NCI-H2107 treated with DMSO at 0.1 percent for 48 hours (cell line): ENCODE measurements around the gene FARS2.

ENCODE experiments used
- DNase-seq: peaks from one replicate; lab custom pipeline; 2025; ENCODE audit not compliant: unreplicated experiment; lab: John Stamatoyannopoulos, UW

The FARS2 gene

DNA sequence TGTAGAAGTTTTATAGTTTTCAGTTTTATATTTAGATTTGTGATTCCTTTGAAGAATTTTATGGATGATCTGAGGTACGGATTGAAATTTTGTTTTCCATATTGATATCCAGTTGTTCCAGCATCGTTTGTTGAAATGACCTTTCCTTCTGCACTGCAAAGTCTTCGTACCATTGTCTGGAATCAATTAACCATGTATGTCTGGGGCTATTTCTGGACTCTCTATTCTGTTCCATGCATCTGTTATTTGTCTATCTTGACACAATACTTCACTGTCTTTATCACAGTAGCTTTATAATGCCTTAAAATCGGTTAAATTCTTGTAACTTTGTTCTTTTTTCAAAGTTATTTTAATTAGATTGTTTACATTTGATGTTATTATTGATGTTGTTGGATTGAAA lies 154.9 kb downstream of the FARS2 start:
- DNase-seq = no peak

DNA sequence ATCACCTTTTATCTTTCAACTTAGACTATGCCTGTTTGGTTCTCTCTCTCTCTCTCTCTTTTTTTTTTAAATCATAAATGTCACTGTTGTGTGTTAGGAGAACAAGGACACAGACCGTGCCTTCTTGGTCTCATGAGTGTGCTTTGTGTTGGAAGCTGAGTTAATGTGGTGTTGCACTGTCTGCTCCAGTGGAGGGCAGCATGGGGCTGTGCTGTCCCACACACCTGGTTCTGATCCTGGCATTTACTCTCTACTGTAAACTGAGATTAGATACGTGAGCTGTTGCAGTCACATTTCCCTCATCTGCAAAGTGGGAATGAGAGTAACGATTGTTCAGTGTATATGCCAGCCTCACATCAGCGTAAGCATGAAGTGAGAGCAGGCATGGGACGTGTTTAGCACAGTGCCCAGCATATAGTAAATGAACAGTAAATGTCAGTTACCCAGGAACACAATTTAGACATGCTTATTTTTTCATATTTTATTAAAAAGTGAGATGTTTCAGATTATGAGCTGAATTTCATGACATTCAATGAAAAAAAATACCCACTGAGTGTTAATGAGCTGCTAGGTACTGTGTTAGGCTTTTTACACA lies 161.1 kb downstream of the FARS2 start:
- DNase-seq = peak; percentile 57

DNA sequence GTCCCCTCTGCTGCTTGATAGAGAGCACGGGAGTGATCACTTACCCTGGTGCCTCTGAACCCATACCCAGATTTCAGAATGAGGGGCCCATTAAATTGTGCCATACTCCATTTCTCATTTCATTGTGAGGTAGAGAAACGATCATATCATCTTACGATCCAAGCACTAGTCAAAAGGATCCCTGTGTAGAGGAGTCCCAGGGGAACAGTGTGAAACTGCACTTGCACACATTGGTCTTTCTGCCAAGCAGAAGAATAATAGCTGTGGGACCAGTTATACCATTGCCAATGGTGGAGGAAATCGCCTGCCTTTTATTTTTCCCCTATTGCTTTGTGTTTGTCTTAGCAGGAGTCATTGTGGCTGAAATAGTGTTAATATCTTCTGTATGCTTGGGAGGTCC lies 161.9 kb downstream of the FARS2 start:
- peak; percentile 36 for DNase-seq

DNA sequence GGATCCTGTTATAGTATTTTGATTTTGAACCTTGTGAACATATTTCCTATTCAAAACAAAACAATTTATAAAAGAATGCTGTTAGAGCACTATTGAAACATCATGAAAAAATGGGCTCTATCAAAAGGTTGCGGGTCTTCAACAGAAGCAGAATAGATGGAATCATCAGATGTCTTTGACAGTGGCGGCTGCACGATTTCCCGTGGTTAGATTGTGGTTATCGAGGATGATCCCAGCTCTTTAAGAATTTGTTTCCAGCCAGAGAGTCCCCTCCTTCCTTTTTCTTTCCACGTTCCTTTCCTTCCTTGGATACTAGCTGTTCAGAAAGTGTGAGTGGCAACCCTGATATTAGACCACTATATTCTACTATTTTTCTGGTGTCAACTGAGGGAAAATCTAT lies 163.4 kb downstream of the FARS2 start:
- DNase-seq = no peak

DNA sequence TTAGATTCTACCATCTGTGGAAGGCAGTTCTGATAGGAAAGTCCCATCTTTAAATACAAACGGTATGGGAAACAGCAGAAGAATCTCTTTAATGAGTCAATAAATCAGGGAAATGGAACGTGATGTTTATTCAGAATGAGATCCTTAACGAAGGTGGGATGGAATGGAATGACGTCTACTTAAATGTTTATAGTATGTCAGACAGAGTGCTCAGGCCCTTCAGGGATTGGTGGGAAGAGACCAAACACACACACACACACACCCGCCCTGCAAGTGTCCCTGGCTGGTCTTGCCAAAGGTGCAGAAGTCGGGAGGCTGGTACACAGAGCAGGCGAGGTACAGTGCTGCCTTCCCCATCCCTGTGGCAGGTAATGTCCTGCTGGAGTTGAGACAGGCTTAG lies 164.0 kb downstream of the FARS2 start:
- DNase-seq = no peak

DNA sequence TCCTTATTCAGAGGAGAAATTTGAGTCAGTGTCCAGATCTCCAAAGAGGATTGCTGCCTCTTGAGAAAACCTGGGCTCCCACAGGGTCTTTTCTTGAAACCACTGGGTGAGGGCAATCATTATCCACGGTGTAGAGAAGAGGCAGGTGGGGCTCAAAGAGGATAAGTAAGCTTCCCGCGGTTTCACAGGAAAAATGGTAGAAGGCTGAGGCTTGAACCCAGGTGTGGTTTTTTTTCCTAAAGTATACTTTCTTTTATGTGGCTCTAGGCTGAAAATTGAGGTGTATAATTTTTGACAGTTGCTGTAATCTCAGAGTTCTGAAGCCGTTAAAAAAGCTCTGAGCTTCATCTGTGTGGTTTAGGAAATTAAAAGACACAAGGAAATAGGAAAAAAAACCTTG lies 164.5 kb downstream of the FARS2 start:
- DNase-seq = no peak

DNA sequence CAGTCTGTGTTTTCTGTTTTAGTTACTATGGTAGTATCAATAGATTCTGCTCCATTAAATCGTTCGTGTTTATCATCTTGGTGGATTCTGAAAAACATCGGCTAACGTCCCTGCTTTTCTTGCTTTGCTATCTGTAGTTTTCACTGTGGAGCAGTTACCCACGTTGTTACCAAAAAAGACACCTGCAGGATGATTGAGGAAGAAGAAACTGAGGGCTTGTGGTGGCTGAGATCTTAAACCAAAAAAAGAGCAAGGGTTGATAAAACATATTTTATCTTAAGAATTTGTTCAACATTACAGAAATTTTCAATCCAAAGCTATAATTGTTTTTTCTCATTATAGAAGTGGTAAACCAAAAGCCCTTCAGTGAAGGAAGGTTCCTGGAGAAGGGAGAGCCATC lies 166.3 kb downstream of the FARS2 start:
- DNase-seq = no peak

DNA sequence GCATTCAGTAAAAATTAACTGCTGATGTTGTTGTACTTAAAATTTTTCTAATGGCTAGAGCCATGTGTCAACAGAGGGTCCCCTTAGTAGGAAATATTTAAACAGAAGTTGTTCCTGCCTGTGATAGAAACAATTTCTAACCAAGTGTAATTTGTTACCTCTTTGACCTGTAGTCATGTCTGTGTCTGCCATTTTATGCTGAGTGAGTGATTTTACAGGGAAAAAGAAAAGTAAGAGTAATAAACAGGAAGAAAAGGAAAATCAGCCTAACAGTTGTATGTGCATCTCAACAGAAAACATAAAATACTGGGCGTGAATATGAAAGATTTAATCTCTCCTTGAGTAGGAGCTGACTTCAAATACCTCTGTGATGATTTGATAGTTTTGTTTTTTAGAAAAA lies 172.0 kb downstream of the FARS2 start:
- DNase-seq = no peak

DNA sequence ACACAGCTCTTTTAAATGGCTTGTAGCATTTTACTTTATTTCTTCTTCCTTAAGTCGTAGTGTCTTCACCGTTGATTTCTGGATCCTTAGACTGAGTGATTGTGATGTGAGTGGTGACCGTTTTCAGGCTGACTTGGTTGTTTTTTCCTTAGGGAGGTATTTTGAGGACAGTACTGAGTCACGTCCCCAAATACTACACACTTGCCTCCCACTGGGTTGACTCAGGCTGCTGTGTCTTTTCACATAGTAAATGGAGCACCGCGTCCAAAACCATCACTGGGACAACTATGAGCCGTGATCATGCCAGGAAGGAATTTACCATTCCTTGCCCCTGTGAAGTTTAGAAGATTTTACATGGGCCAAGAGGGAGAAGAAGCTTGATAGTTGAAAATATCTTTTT lies 174.1 kb downstream of the FARS2 start:
- DNase-seq = no peak

DNA sequence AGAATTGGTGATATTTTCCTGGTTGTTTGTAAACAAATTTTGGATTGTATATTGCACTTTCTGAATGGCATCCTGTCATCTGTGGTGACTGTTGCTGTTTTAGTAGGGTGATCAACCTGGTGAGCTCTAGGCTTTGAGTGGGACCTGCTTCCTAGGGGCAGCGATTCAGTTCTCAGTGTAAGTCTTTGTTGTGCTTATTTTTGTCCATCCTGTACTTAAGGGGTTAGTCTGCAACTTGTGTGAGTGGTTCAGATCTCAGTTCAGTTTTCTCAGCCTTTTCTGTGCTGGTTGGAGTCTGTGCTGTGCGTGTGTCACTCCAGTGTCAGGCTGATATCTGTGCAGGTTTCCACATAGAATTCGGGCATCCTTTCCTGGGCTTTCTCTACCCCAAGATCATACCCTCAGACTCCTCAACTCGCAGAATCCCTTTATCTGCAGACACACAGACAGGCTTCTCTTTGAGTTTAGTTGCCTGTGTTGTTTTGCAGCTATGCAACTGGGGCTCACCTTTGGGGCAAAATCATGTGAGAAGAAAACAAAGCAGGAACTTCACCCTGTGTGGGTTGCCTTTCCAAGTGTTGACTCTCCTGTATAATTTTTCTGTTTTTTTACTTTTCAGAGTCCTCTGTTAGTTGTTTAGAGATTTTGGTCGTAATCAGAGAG lies 177.7 kb downstream of the FARS2 start:
- DNase-seq = no peak

DNA sequence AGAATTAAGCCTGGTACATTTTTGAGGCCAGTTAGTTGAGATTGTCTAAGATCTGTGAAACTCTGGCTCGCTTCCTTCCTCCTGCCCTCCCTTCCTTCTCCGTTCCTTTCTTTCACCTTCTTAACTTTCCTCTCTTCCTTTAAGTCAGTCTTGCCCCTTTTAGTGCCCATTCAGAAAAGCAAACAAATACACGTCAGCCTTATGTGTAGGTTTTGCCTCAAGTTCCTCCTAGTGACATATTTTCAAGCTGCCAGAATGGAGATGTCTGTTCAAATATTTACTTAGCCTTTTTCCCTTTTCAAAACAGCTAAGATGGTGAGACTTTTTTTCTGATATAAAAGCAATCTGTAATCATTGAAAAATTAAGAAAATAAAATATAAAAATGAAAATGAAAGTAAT lies 178.4 kb downstream of the FARS2 start:
- DNase-seq = no peak

DNA sequence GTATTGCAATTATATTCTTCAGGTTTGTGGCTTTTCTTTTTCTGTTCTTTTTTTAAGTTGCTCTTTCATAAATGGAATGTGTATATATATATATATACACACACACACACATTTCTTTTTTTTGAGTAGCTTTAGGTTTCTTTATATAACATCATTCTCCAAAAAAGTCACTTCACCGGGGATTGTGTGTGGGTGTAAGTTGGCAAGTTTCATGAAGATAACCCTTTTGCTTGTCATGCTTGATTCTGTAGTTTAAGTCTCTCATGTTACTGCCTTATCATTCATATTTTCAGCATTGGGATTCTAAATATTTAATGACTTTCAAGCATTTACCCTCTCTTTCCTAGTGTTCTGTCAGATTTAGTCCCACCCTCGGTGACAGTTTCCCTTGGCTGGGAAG lies 181.0 kb downstream of the FARS2 start:
- DNase-seq = no peak

DNA sequence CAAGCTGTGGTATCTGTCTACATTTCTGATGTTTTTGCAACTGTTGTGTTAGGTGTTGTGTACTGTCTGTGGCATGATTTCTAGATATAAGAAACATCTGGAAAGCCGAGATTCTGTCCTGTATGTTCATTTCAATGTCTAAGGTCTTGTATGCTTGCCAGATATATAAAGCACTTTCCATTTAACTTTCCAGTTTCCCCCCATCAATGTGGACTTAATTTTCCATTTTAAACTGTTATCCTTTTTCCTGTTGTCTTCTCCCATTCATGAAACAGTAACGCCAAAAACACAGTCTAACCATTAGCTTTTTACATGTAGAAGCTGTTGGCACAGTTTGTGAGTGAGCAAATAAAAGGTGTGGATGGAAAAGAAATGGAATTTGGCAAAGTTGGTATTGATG lies 181.6 kb downstream of the FARS2 start:
- no peak for DNase-seq

DNA sequence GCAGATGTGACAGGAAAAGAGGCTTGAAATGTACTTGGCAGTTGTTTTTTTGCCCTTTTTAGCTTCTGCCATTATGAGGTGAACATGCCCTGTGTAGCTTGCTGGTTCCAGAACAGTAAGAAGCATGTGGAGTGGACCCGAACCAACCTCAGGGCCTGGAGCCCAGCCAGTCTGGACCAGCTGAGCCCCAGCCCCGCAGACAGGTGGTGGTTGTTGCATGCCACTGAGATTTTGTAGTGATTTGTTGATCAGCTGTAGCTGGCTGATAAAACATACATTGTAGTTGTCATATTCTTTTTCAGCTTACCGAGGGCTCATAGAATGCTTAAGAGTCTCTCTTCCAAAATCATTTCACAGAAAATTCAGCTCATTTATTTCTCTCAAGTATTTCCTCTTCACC lies 182.2 kb downstream of the FARS2 start:
- DNase-seq = no peak

DNA sequence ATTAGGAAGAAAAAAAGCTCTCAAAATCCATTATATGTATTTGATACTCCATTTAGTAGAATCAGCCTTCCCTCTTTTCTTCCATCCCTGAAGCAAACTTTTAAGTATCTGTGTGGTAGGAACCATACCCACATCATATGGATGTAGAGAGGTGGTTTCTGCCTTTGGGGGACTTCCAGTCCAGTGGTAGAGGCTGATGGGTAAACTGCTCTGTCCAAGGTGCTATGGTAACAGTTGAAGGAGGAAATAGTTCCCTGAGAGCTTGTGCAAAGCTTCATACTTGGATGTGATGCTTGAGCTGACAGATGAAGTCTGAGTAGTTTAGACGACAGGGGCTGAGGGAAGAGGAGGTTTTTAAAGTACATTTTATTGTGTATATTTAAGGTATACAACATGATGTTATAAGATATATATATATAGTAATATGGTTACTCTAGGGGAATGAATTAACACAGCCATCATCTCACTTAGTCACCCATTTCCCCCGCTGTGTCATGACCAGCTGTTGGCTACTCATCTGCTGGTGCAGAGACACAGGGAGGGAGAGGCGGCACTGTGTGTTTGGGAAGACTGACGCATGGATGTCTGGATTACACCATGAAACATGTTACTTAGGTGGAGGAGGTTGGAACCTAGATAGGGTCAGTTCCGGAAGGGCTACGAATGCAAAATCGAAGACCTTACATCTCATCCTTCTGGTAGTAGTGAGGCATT lies 185.2 kb downstream of the FARS2 start:
- DNase-seq = no peak

DNA sequence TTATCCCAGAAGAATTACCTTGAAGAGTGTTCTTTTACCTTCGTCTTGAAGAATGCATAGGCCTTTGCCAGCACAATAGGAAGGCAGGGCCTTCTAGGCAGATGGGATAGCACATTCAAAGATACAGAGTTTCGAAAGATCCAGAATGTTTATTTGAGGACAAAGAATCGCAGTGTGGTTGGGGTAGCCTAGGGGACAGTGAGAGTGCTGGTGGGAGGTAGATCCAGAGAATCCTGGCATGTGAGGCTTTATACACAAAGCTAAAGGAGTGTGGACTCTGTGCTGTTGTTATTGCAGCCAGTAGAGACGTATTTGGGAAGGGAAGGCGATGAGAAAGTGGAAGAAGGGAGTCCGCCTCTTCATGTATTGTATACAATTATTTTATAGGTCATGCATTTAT lies 186.6 kb downstream of the FARS2 start:
- no peak for DNase-seq

DNA sequence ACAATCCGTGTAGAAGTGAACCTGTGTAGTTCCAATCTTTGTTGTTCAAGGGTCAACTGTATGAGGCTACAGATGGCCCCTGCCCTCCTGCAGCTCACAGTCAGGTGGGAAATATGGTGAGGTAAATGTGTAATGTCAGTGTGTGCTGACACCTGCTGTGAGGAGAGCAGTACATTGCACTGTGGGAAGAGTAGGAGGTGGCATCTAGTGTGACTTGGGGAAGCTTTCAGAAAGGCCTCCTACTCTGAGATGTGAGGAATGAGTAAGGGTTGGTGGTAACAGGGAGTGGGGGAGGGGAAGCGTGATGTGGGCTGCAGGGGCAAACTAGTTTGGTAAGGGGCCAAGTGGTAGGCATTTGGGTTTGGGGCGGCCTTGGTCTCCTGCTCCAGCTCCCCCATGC lies 188.8 kb downstream of the FARS2 start:
- DNase-seq = no peak

DNA sequence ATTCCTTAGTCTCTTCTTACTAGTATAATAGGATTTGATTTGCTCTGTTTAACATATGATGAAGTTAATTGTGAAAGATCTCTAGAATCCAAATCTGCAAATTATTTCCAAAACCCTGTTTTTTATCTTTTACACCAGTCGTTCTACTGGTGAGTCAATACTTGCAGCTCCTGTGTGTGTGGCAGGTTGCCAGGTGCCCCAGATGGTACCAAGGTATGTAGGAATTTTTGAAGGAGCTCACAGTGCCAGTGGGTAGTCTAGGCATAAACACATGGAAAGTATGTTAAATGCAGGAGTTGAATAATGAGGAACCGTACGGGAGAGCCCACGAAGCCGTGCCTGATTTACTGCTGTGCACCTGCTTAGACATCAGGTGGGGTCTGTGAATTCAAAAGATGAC lies 192.2 kb downstream of the FARS2 start:
- DNase-seq = no peak

DNA sequence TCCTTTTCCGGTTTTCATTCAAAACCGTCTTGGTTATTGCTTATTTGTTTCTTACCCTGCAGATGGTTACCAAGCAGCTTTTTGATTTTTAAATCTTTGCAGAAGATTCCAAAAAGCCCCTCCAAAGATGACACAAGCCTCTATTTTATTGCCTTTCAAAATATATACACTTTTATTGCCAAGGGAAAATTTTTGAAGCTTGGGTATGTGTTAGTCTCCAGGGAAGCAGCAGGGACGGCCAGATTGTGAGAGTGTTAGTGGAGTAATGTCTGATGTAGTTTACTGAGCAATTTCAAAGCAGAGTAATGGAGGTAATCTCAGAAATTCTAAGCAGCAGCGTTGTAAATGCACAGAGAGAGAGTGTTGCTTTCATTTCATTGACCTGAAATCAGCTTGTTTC lies 193.8 kb downstream of the FARS2 start:
- no peak for DNase-seq

DNA sequence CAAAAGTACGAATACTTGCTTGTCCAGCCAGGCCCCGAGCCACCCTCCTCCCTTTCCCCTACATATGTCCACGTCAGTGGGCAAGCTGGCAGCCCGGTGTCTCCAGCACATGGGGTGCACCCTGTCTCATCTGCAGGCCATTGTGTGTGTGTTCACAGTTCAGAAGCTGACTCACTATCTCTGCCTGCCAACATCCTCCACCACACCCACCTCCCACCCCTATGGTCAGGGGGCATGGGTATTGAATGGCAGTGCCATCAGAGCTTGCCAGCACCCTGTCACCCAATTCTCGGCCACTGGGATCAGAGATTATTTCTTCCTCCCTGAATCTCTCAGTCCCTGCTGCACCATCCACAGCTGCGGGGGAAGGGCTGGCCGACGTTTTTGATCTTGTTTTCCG lies 195.7 kb downstream of the FARS2 start:
- no peak for DNase-seq

DNA sequence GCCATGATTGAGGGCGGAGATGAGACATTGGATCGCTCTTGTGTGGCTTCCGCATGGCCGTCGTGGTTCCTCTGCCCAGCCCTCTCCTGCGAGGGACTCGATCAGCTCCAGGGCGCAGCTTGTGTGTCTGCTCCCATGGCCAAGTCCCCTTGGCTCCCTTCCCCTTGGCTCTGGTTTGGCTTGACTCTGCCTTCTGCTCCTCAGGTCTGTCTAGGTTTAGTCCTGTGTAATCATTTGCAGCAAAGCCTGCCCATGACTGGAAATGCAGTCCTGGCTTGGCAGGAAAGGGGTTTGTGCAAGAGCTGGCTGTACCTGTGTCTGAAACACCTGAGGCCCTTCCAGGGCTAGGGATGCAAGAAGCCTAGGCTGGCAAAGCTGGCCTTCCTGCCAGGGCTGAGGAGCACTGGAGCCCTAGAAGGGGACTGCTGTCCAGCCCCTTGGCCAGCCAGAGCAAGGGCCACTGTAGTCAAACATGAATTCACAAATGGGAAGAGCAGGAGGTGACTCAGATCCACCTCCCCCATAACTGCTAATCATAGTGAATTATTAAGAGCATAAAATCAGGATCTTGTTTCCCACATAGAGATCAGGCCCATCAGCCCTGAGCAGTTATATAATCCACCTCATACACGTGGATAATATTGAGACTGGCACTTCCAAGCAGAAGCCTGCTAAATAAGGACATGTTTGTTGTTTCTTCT lies 196.8 kb downstream of the FARS2 start:
- DNase-seq = no peak

DNA sequence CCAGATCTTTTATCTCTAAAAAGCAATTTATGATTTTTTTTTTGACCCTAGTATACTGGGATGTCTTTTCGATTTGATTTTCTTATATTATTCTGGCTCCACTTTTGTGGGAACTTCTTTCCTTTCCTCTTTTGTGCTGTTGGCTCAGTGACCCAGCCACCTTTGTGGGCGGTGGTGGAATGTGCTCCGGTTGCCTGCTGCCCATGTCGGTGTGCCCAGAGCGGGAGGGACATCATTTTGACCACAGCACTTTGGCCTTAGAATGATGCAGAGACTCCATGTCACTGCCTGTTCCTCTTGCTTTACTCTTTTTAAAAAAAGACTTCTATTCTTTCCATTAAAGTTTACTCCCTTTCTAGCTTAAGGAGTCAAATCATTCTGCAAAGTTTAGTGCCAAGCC lies 198.0 kb downstream of the FARS2 start:
- DNase-seq = no peak
